ENCODE measurements around the gene SCAPER.
"Not testable (repeated sequence)": the region's sequence is repeated elsewhere in the genome, so short reads cannot be mapped to it uniquely, and the experiment has no call there.

SCAPER gene

DNA sequence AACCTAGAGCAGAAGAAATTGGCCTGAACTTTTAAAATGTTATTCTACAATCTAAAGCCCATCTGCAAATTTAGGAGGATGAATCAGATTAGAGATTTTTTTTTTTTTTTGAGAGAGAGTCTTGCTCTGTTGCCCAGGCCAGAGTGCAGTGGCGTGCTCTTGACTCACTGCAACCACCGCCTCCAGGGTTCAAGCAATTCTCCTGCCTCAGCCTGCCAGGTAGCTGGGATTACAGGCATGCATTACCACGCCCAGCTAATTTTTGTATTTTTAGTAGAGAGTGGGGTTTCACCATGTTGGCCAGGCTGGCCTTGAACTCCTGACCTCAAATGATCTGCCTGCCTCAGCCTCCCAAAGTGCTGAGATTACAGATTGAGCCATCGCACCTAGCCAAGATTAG lies 607.2 kb downstream of the SCAPER start:
- H3K4me1 ChIP-seq (ENCODE audit: control insufficient read depth, insufficient read depth, low read length), result peaks cover 13% of the 10 kb centered on the region
- H3K36me3 ChIP-seq (ENCODE audit: control insufficient read depth, insufficient read depth, low read length), result not testable (repeated sequence)

More for the DNA sequence above, 607.2 kb downstream of the SCAPER start:
- H3K27me3 ChIP-seq (ENCODE audit: control insufficient read depth, insufficient read depth, low read length); H3K9me3 ChIP-seq (ENCODE audit: control insufficient read depth, low read length); H3K4me3 ChIP-seq (ENCODE audit: low read length); H3K9ac ChIP-seq (ENCODE audit: low read length): not testable (repeated sequence)

Data from mucosa of stomach (tissue), 1 donor.